G401 (cell line): ENCODE measurements around the gene CREB1. TPM values are rescaled to one million over a fixed set of nuclear protein-coding genes. Genes with fewer than 3 reads are reported as not detected.

Experiments used
- DNase-seq: peaks from one replicate; pipeline ENCODE4 v3.0.0-alpha.2; 2015; ENCODE audit warnings: low spot score
- in situ Hi-C: cut with HindIII; loops from 2 replicates; pipeline ENCODE4 v1.10.0; 2016; ENCODE audit warnings: low sequenced_read_pairs, mixed read lengths
- total RNA-seq: library from RNA; depleted of rRNA; stranded (reverse); fragments of >200 nt; shearing (Covaris generic); gene quantifications from 2 replicates; pipeline ENCODE4 v1.2.3, GENCODE V29; 2014

Gene CREB1
- total RNA-seq, 1 experiment from 2014 or later = 60.0 TPM

- DNase-seq = no peak
Measured at GRCh38 chr2:207594264-207594663, 64.5 kb downstream of the CREB1 start.

GRCh38 chr2:207594731-207595130, 65.0 kb downstream of the CREB1 start:
- in situ Hi-C loops = no loop called here
- DNase-seq = no peak

More at GRCh38 chr2:207594264-207594663, 64.5 kb downstream of the CREB1 start:
- in situ Hi-C loops = no loop called here

GRCh38 chr2:207599636-207600035, 69.9 kb downstream of the CREB1 start:
- no peak for DNase-seq
- in situ Hi-C loops = no loop called here

GRCh38 chr2:207600231-207600630, 70.5 kb downstream of the CREB1 start:
- in situ Hi-C loops = no loop called here

GRCh38 chr2:207601774-207602173, 72.0 kb downstream of the CREB1 start:
- in situ Hi-C loops = no loop called here
- DNase-seq = no peak

More at GRCh38 chr2:207600231-207600630, 70.5 kb downstream of the CREB1 start:
- no peak for DNase-seq

GRCh38 chr2:207603486-207603885, 73.7 kb downstream of the CREB1 start:
- DNase-seq = no peak
- in situ Hi-C loops = no loop called here

- in situ Hi-C loops = no loop called here
- no peak for DNase-seq
Measured at GRCh38 chr2:207606399-207606798, 76.6 kb downstream of the CREB1 start.

- in situ Hi-C loops = no loop called here
- DNase-seq = no peak
Measured at GRCh38 chr2:207606829-207607228, 77.1 kb downstream of the CREB1 start.

GRCh38 chr2:207612714-207613113, 83.0 kb downstream of the CREB1 start:
- DNase-seq = no peak
- in situ Hi-C loops = no loop called here

- in situ Hi-C loops = no loop called here
- no peak for DNase-seq
Measured at GRCh38 chr2:207614824-207615223, 85.1 kb downstream of the CREB1 start.

GRCh38 chr2:207616185-207616584, 86.4 kb downstream of the CREB1 start:
- in situ Hi-C loops = no loop called here
- no peak for DNase-seq

GRCh38 chr2:207617011-207617671, 87.4 kb downstream of the CREB1 start:
- in situ Hi-C loops = no loop called here
- no peak for DNase-seq

GRCh38 chr2:207619764-207620203, 90.0 kb downstream of the CREB1 start:
- DNase-seq = no peak
- in situ Hi-C loops = no loop called here

- in situ Hi-C loops = no loop called here
- DNase-seq = no peak
Measured at GRCh38 chr2:207621501-207622039, 91.8 kb downstream of the CREB1 start.

GRCh38 chr2:207624185-207625013, 94.6 kb downstream of the CREB1 start:
- in situ Hi-C loops = no loop called here
- peak; percentile 66 for DNase-seq

GRCh38 chr2:207625014-207625907, 95.5 kb downstream of the CREB1 start, which contains the start of gene METTL21A:
Gene METTL21A, minus strand, starts transcription at chr2:207625394. Its CDS starts 1,019 bp downstream, at chr2:207624375.
- in situ Hi-C loops = no loop called here
- DNase-seq = peak; percentile 89

GRCh38 chr2:207629553-207629952, 99.8 kb downstream of the CREB1 start:
- in situ Hi-C loops = no loop called here
- DNase-seq = no peak

- no peak for DNase-seq
- in situ Hi-C loops = no loop called here
Measured at GRCh38 chr2:207630491-207630890, 100.7 kb downstream of the CREB1 start.
